ENCODE measurements around the gene BLOC1S5.

DNA sequence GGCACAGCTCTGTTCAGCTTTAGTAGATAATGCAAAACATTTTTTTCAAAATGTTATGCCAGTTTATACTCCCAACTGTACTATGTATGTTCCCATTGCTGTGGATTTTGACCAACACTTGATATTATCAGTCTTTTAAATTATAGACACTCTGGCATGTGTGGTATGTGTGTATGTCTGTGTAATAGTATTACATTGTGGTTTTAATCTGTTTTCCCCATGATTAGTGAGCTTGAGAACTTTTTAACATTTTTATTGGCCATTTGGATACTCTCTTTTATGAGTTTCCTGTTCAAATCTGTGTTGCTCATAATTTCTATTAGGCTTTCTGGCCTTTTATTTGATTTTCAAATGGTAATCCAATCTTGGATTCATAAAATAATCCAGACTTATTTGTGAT, 84.4 kb downstream of the BLOC1S5 start:
- TF ChIP-seq, protein P1, sequence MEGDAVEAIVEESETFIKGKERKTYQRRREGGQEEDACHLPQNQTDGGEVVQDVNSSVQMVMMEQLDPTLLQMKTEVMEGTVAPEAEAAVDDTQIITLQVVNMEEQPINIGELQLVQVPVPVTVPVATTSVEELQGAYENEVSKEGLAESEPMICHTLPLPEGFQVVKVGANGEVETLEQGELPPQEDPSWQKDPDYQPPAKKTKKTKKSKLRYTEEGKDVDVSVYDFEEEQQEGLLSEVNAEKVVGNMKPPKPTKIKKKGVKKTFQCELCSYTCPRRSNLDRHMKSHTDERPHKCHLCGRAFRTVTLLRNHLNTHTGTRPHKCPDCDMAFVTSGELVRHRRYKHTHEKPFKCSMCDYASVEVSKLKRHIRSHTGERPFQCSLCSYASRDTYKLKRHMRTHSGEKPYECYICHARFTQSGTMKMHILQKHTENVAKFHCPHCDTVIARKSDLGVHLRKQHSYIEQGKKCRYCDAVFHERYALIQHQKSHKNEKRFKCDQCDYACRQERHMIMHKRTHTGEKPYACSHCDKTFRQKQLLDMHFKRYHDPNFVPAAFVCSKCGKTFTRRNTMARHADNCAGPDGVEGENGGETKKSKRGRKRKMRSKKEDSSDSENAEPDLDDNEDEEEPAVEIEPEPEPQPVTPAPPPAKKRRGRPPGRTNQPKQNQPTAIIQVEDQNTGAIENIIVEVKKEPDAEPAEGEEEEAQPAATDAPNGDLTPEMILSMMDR (IDR thresholded peaks at IDR 0.05), result no peak
- no peak for TF ChIP-seq POLR2A (IDR thresholded peaks at IDR 0.05)
